Measurements from ENCODE around the gene NT5C3B. TPM values are rescaled to one million over a fixed set of nuclear protein-coding genes. Genes with fewer than 3 reads are reported as not detected.
A peak's percentile ranks its signal among the peaks of the same experiment; 100 is the strongest.
"Not testable (repeated sequence)": the region's sequence is repeated elsewhere in the genome, so short reads cannot be mapped to it uniquely, and the experiment has no call there.

NT5C3B gene
- total RNA-seq, 1 experiment from 2014 or later = 78.8 TPM

- H3K4me1 ChIP-seq (ENCODE audit: insufficient read depth, low read length) = peaks cover 50% of the 10 kb centered on the region
- H3K27me3 ChIP-seq (ENCODE audit: low read length) = no peaks in the 10 kb centered on the region
- H3K9ac ChIP-seq (ENCODE audit: low read length) = peak overlapping the region; percentile 58
- TF ChIP-seq, protein P1, sequence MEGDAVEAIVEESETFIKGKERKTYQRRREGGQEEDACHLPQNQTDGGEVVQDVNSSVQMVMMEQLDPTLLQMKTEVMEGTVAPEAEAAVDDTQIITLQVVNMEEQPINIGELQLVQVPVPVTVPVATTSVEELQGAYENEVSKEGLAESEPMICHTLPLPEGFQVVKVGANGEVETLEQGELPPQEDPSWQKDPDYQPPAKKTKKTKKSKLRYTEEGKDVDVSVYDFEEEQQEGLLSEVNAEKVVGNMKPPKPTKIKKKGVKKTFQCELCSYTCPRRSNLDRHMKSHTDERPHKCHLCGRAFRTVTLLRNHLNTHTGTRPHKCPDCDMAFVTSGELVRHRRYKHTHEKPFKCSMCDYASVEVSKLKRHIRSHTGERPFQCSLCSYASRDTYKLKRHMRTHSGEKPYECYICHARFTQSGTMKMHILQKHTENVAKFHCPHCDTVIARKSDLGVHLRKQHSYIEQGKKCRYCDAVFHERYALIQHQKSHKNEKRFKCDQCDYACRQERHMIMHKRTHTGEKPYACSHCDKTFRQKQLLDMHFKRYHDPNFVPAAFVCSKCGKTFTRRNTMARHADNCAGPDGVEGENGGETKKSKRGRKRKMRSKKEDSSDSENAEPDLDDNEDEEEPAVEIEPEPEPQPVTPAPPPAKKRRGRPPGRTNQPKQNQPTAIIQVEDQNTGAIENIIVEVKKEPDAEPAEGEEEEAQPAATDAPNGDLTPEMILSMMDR (conservative IDR thresholded peaks at IDR 0.05; ENCODE audit: low read depth, low read length) = no peak
- TF ChIP-seq EZH2phosphoT487 (IDR thresholded peaks at IDR 0.05; ENCODE audit: borderline replicate concordance, low read length) (no peak), EZH2 (IDR thresholded peaks at IDR 0.05; ENCODE audit: low read length, unreplicated experiment) (no peak)
- no TSS peak for BruUV-seq (replicated peaks)
- H3K27ac ChIP-seq (ENCODE audit: low read length) = peak overlapping the region; percentile 95
- intact Hi-C loops (cut with micrococcal nuclease) = no loop called here
- H3K9me3 ChIP-seq (ENCODE audit: low read length) = no peaks in the 10 kb centered on the region
- peaks cover 56% of the 10 kb centered on the region for H3K79me2 ChIP-seq (ENCODE audit: low read length)
- H3K4me3 ChIP-seq (ENCODE audit: low read length) = peak overlapping the region; percentile 39; the same call in 1 of the 2 replicates
- ChIA-PET POLR2A (ENCODE audit: unreplicated experiment) (interaction anchor here (1.0 to 1.5 kb wide), 3 partner anchors 8 to 89 kb away, joined by 3 to 8 read pairs (median 5); partner anchors contain the start of genes EIF1 and JUP), CTCF (interaction anchor here (0.8 to 1.4 kb wide), 3 partner anchors 9 to 24 kb away, joined by 4 to 5 read pairs (median 4); partner anchors contain the start of gene JUP)
- DNase-seq = peak; percentile 92
- peaks cover 2% of the 10 kb centered on the region for H3K36me3 ChIP-seq (ENCODE audit: low read depth, low read length)
- H3K4me2 ChIP-seq (ENCODE audit: low read length) = peak overlapping the region; percentile 80
- H2AFZ ChIP-seq (ENCODE audit: low read length) = no peak overlapping the region
- peaks cover 21% of the 10 kb centered on the region for H4K20me1 ChIP-seq (ENCODE audit: low read length)
- H3K9me2 ChIP-seq (replicated peaks; ENCODE audit: low read length) = no peaks in the 10 kb centered on the region
- ATAC-seq = peak; percentile 79
- peaks cover 3% of the 10 kb centered on the region for H3F3A ChIP-seq (ENCODE audit: low read length, unreplicated experiment)
Measured at GRCh38 chr17:41777574-41778188, 58.4 kb downstream of the NT5C3B start.

- Histone ChIP-seq H3K36me3 (ENCODE audit: low read depth, low read length) (peaks cover 6% of the 10 kb centered on the region), H3K9me3 (ENCODE audit: low read length) (no peaks in the 10 kb centered on the region), H3K9me2 (replicated peaks; ENCODE audit: low read length) (no peaks in the 10 kb centered on the region), H4K20me1 (ENCODE audit: low read length) (peaks cover 16% of the 10 kb centered on the region), H3K9ac (ENCODE audit: low read length) (peak overlapping the region; percentile 58), H3K27ac (ENCODE audit: low read length) (peak overlapping the region; percentile 95), H3K4me3 (ENCODE audit: low read length) (no peak overlapping the region), H3K4me2 (ENCODE audit: low read length) (peak overlapping the region; percentile 80), H3K4me1 (ENCODE audit: insufficient read depth, low read length) (peaks cover 55% of the 10 kb centered on the region), H2AFZ (ENCODE audit: low read length) (no peak overlapping the region), H3K27me3 (ENCODE audit: low read length) (no peaks in the 10 kb centered on the region), H3F3A (ENCODE audit: low read length, unreplicated experiment) (peaks cover 6% of the 10 kb centered on the region), H3K79me2 (ENCODE audit: low read length) (peaks cover 55% of the 10 kb centered on the region)
- DNase-seq (no peak), ATAC-seq (no peak)
- ChIA-PET CTCF (interaction anchor here (0.8 to 1.0 kb wide), 2 partner anchors 15 to 24 kb away, joined by 4 read pairs; no protein-coding TSS in a partner anchor), POLR2A (ENCODE audit: unreplicated experiment) (interaction anchor here (1.0 to 1.5 kb wide), 3 partner anchors 8 to 89 kb away, joined by 3 to 8 read pairs (median 5); partner anchors contain the start of genes EIF1 and JUP)
- BruUV-seq (replicated peaks) = no TSS peak
- intact Hi-C loops (cut with micrococcal nuclease) = no loop called here
- TF ChIP-seq, protein P1 (conservative IDR thresholded peaks at IDR 0.05; ENCODE audit: low read depth, low read length) = no peak
- TF ChIP-seq EZH2phosphoT487 (IDR thresholded peaks at IDR 0.05; ENCODE audit: borderline replicate concordance, low read length) (no peak), EZH2 (IDR thresholded peaks at IDR 0.05; ENCODE audit: low read length, unreplicated experiment) (no peak)
Measured at GRCh38 chr17:41777157-41777573, 58.9 kb downstream of the NT5C3B start.

DNA sequence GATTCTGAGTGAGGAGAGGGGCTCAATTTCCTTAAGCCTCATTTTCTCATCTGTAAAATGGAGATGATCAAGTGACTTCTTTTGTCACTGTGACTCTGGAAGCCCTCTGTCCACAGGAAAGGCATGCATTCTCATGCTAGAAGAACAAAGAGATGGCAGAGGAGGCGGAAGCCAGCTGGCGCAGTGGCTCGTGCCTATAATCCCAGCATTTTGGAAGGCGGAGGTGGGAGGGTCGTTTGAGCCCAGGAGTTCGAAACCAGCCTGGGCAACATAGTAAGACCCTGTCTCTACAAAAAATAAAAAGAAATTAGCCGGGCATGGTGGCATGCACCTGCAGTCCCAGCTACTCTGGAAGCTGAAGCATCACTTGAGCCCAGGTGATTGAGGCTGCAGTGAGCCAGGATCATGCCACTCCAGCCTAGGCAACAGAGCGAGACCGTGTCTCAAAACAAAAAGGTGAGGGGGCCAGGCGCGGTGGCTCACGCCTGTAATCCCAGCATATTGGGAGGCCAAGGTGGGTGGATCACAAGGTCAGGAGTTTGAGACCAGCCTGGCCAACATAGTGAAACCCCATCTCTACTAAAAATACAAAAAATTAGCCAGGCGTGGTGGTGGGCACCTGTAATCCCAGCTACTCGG is 59.7 kb downstream of the NT5C3B start:
- CTCF ChIA-PET; H4K20me1 ChIP-seq (ENCODE audit: low read length); intact Hi-C loops (cut with micrococcal nuclease); H3K9ac ChIP-seq (ENCODE audit: low read length); H3K9me3 ChIP-seq (ENCODE audit: low read length); H2AFZ ChIP-seq (ENCODE audit: low read length); BruUV-seq (replicated peaks); H3F3A ChIP-seq (ENCODE audit: low read length, unreplicated experiment); ATAC-seq; H3K27me3 ChIP-seq (ENCODE audit: low read length); H3K4me3 ChIP-seq (ENCODE audit: low read length); H3K4me2 ChIP-seq (ENCODE audit: low read length); H3K36me3 ChIP-seq (ENCODE audit: low read depth, low read length); DNase-seq; H3K9me2 ChIP-seq (replicated peaks; ENCODE audit: low read length): not testable (repeated sequence)
- Histone ChIP-seq H3K4me1 (ENCODE audit: insufficient read depth, low read length) (peaks cover 57% of the 10 kb centered on the region), H3K27ac (ENCODE audit: low read length) (0 out of 2 replicates have a peak overlapping the region, but pooled peaks have one; percentile 43), H3K79me2 (ENCODE audit: low read length) (peaks cover 54% of the 10 kb centered on the region)
- POLR2A ChIA-PET (ENCODE audit: unreplicated experiment) = interaction anchor here (1.3 kb wide), 1 partner anchor 10 kb away, joined by 8 read pairs; the partner anchor contains the start of gene JUP
